SU-DHL-6 (cell line): ENCODE results near the gene LRGUK.

ENCODE experiments used
- EZH2phosphoT487 ChIP-seq: fragments of 200-600 bp; sonication (generic), shearing (Covaris generic); conservative IDR thresholded peaks from 2 replicates; pipeline ENCODE4 v1.6.1; 2018; ENCODE audit warnings: mild to moderate bottlenecking, antibody characterized with exemption, low read length, moderate library complexity, mixed read lengths
- TF ChIP-seq, protein P1 (sequence below): fragments of 200-600 bp; sonication (generic); IDR thresholded peaks from one replicate; pipeline ENCODE4 v1.5.1; 2017; ENCODE audit warnings: antibody characterized with exemption, mild to moderate bottlenecking, low read length, moderate library complexity; ENCODE audit not compliant: insufficient read depth, poor library complexity, severe bottlenecking

DNA sequence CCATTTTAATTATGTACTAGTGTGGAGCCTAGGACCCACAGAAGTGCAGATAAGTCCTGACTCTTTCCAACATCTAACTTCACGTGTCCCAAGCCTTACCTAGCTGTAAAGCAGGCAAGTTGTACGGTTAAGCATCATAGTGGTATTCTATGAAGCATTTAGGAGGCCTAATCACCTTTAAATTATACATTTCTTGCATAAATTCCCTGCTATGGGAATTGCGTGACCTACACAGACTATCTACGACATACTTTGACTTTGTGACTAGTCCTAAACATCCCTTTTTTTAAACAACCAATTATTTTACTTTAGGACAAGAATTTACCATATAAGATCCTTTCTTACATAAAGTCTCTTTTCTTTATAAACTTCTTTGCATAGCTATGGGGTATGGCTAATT, 37.7 kb upstream of the LRGUK start:
- TF ChIP-seq, protein P1, sequence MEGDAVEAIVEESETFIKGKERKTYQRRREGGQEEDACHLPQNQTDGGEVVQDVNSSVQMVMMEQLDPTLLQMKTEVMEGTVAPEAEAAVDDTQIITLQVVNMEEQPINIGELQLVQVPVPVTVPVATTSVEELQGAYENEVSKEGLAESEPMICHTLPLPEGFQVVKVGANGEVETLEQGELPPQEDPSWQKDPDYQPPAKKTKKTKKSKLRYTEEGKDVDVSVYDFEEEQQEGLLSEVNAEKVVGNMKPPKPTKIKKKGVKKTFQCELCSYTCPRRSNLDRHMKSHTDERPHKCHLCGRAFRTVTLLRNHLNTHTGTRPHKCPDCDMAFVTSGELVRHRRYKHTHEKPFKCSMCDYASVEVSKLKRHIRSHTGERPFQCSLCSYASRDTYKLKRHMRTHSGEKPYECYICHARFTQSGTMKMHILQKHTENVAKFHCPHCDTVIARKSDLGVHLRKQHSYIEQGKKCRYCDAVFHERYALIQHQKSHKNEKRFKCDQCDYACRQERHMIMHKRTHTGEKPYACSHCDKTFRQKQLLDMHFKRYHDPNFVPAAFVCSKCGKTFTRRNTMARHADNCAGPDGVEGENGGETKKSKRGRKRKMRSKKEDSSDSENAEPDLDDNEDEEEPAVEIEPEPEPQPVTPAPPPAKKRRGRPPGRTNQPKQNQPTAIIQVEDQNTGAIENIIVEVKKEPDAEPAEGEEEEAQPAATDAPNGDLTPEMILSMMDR: no peak
- TF ChIP-seq EZH2phosphoT487: no peak
